Erythroblast (primary cell): ENCODE measurements around the gene TNFSF13.

Source experiments
- GATA1 ChIP-seq: IDR thresholded peaks from 2 replicates; pipeline ENCODE4 v1.6.1; 2011; ENCODE audit warnings: low read depth, mild to moderate bottlenecking, control low read depth, low read length, moderate library complexity
- POLR2A ChIP-seq: IDR thresholded peaks from 2 replicates; pipeline ENCODE4 v1.6.1; 2011; ENCODE audit warnings: mild to moderate bottlenecking, low read length

DNA sequence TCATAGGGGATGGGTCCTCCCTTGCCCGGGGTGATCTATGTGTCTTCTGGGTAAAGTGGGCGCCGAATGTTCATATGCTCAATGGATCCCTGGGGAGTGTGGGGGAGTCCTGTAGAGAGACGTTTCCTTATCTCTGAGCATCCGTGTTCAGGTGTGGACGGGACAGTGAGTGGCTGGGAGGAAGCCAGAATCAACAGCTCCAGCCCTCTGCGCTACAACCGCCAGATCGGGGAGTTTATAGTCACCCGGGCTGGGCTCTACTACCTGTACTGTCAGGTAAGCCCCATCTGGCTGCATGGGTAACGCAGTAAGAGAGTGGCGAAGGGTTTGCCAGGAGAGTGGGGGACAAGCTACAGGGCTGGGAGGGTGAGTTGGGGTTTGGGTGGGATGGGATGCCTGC lies 1.9 kb upstream of the TNFSF13 start:
- TF ChIP-seq POLR2A, result no peak
- TF ChIP-seq GATA1, result no peak
